Astrocyte (in vitro differentiated cells and primary cell): ENCODE data around the gene BAZ1B. TPM values are rescaled to one million over a fixed set of nuclear protein-coding genes. Genes with fewer than 3 reads are reported as not detected.
A peak's percentile ranks its signal among the peaks of the same experiment; 100 is the strongest.

Experiments
- DNase-seq: peaks from one replicate; pipeline ENCODE4 v3.0.0-alpha.2; 2010; ENCODE audit warnings: low read depth
- FAIRE-seq: peaks from 2 replicates; lab custom pipeline; 2011; peaks lifted over from hg19 to GRCh38; lab: Jason Lieb, UNC
- H2AFZ ChIP-seq: 2 replicates; pipeline ENCODE4 v1.6.0; 2012; ENCODE audit warnings: low read depth, low read length, inconsistent platforms
- H3K27ac ChIP-seq: 2 replicates; pipeline ENCODE4 v1.5.1; 2011; ENCODE audit warnings: low read depth, low read length, inconsistent platforms
- H3K27me3 ChIP-seq: 2 replicates; pipeline ENCODE4 v1.6.0; 2011; ENCODE audit warnings: low read length, inconsistent platforms; ENCODE audit not compliant: insufficient read depth
- H3K36me3 ChIP-seq: 2 replicates; pipeline ENCODE4 v1.5.1; 2011; ENCODE audit warnings: low read length, inconsistent platforms; ENCODE audit not compliant: insufficient read depth
- H3K4me1 ChIP-seq: 2 replicates; pipeline ENCODE4 v1.5.1; 2011; ENCODE audit warnings: low read length, inconsistent platforms; ENCODE audit not compliant: insufficient read depth
- H3K4me2 ChIP-seq: 2 replicates; pipeline ENCODE4 v1.6.0; 2012; ENCODE audit warnings: low read length, inconsistent platforms
- H3K4me3 ChIP-seq: 2 replicates; pipeline ENCODE4 v1.5.1; 2011; ENCODE audit warnings: low read depth, mild to moderate bottlenecking, low read length, inconsistent platforms; ENCODE audit not compliant: insufficient read depth
- H3K79me2 ChIP-seq: 2 replicates; pipeline ENCODE4 v1.6.0; 2012; ENCODE audit warnings: mild to moderate bottlenecking, low read length, inconsistent platforms; ENCODE audit not compliant: insufficient read depth
- H3K9ac ChIP-seq: 2 replicates; pipeline ENCODE4 v1.6.0; 2012; ENCODE audit warnings: mild to moderate bottlenecking, low read length, inconsistent platforms
- H3K9me3 ChIP-seq: 2 replicates; pipeline ENCODE4 v1.5.1; 2012; ENCODE audit warnings: low read depth, mild to moderate bottlenecking, low read length, inconsistent platforms; ENCODE audit not compliant: insufficient read depth
- H4K20me1 ChIP-seq: 2 replicates; pipeline ENCODE4 v1.6.0; 2012; ENCODE audit warnings: low read length, inconsistent platforms; ENCODE audit not compliant: insufficient read depth
- H3K27ac Mint-ChIP-seq: one replicate; pipeline ENCODE4 v1.8.0; 2021; ENCODE audit warnings: mild to moderate bottlenecking, mixed read lengths; ENCODE audit not compliant: unreplicated experiment
- H3K27me3 Mint-ChIP-seq: one replicate; pipeline ENCODE4 v1.8.0; 2021; ENCODE audit warnings: low read depth, mixed read lengths; ENCODE audit not compliant: unreplicated experiment
- H3K36me3 Mint-ChIP-seq: one replicate; pipeline ENCODE4 v1.8.0; 2021; ENCODE audit warnings: low read depth, mixed read lengths; ENCODE audit not compliant: unreplicated experiment
- H3K4me1 Mint-ChIP-seq: one replicate; pipeline ENCODE4 v1.8.0; 2021; ENCODE audit warnings: low read depth, mixed read lengths; ENCODE audit not compliant: unreplicated experiment
- H3K4me3 Mint-ChIP-seq: one replicate; pipeline ENCODE4 v1.8.0; 2021; ENCODE audit warnings: mild to moderate bottlenecking, moderate library complexity, mixed read lengths; ENCODE audit not compliant: unreplicated experiment
- H3K9me3 Mint-ChIP-seq: one replicate; pipeline ENCODE4 v1.8.0; 2021; ENCODE audit warnings: mild to moderate bottlenecking, mixed read lengths; ENCODE audit not compliant: unreplicated experiment
- CTCF ChIP-seq: IDR thresholded peaks from 2 replicates; pipeline ENCODE4 v1.5.1; 2011; ENCODE audit warnings: low read depth, mild to moderate bottlenecking, inconsistent platforms, low read length, moderate library complexity; ENCODE audit not compliant: insufficient read depth
- EZH2 ChIP-seq: IDR thresholded peaks from 2 replicates; pipeline ENCODE4 v1.6.1; 2012; ENCODE audit warnings: mild to moderate bottlenecking, low read length, inconsistent platforms; ENCODE audit not compliant: insufficient read depth
- total RNA-seq: library from RNA; stranded (reverse); gene quantifications from 2 replicates; pipeline ENCODE4 v1.2.1, GENCODE V29; 2021

The BAZ1B gene
- total RNA-seq, 1 donor from 2014 or later, result 62.5 TPM

- H2AFZ ChIP-seq, result no peak overlapping the region
- no peak for TF ChIP-seq CTCF
- no peak for TF ChIP-seq EZH2
- H3K27me3 Mint-ChIP-seq, result no peaks in the 10 kb centered on the region
- peak overlapping the region; percentile 84 for H3K9ac ChIP-seq
- H3K9me3 ChIP-seq, result no peaks in the 10 kb centered on the region
- DNase-seq, result no peak
- peak overlapping the region; percentile 95 for H3K4me3 Mint-ChIP-seq
- peaks cover 7% of the 10 kb centered on the region for H3K36me3 ChIP-seq
- peaks cover 6% of the 10 kb centered on the region for H3K36me3 Mint-ChIP-seq
- peak overlapping the region; percentile 72 for H3K4me3 ChIP-seq
- peak overlapping the region; percentile 92 for H3K4me2 ChIP-seq
- no peaks in the 10 kb centered on the region for H3K9me3 Mint-ChIP-seq
- H3K27ac Mint-ChIP-seq, result peak overlapping the region; percentile 79
- peaks cover 56% of the 10 kb centered on the region for H3K79me2 ChIP-seq
- peaks cover 20% of the 10 kb centered on the region for H3K4me1 Mint-ChIP-seq
- H4K20me1 ChIP-seq, result peaks cover 39% of the 10 kb centered on the region
- peaks cover 11% of the 10 kb centered on the region for H3K4me1 ChIP-seq
- no peak for FAIRE-seq
- H3K27ac ChIP-seq, result peak overlapping the region; percentile 85
- H3K27me3 ChIP-seq, result no peaks in the 10 kb centered on the region
Observed at GRCh38 chr7:73520673-73521635, 1.1 kb downstream of the BAZ1B start.

GRCh38 chr7:73519867-73520672 lies 2.0 kb downstream of the BAZ1B start:
- Histone ChIP-seq H2AFZ (no peak overlapping the region), H3K4me3 (peak overlapping the region; percentile 72), H3K4me1 (peaks cover 11% of the 10 kb centered on the region), H3K4me2 (peak overlapping the region; percentile 92), H3K9ac (peak overlapping the region; percentile 84), H3K27me3 (no peaks in the 10 kb centered on the region), H4K20me1 (peaks cover 48% of the 10 kb centered on the region), H3K9me3 (no peaks in the 10 kb centered on the region), H3K27ac (peak overlapping the region; percentile 85), H3K36me3 (peaks cover 11% of the 10 kb centered on the region), H3K79me2 (peaks cover 65% of the 10 kb centered on the region)
- FAIRE-seq (no peak), DNase-seq (no peak)
- TF ChIP-seq EZH2 (no peak), CTCF (no peak)
- Mint-ChIP-seq H3K4me3 (peak overlapping the region; percentile 95), H3K4me1 (peaks cover 20% of the 10 kb centered on the region), H3K27me3 (no peaks in the 10 kb centered on the region), H3K36me3 (peaks cover 8% of the 10 kb centered on the region), H3K27ac (peak overlapping the region; percentile 79), H3K9me3 (no peaks in the 10 kb centered on the region)
